ENCODE data around the gene SYNE1.

DNA sequence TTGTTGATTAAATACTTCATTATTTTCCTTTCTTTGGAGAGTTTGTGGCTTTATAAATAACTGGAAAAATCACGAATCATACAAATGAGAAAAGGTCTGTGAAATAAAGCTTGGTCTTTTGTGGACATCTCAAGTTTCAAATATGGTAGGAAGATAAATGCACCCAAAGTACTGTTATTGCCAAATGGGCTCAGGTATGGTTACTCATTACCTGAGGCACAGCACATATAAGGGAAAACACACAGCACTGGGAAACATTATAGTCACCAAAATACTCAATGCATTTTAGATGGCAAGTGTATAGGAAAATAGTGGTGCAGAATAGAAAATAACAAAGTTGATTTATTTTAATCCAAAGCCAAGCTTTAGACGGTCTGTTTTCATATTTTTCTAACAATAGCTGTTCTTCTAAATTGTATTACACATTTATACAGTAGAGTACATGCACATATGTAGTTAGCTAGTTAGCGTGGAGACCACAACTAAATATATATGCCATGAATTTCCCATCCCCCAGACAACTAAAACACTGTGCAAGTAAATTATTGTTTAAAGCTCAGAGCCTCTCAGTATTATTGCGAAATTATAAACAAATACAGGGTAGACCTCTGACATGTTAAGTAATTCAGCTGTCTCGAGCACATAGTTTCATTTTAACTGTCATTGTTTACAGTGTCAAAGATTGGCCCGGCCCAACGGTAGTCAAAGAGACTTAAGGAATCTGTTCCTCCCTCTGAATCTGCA, 336.0 kb downstream of the SYNE1 start:
- TF ChIP-seq, protein P1, sequence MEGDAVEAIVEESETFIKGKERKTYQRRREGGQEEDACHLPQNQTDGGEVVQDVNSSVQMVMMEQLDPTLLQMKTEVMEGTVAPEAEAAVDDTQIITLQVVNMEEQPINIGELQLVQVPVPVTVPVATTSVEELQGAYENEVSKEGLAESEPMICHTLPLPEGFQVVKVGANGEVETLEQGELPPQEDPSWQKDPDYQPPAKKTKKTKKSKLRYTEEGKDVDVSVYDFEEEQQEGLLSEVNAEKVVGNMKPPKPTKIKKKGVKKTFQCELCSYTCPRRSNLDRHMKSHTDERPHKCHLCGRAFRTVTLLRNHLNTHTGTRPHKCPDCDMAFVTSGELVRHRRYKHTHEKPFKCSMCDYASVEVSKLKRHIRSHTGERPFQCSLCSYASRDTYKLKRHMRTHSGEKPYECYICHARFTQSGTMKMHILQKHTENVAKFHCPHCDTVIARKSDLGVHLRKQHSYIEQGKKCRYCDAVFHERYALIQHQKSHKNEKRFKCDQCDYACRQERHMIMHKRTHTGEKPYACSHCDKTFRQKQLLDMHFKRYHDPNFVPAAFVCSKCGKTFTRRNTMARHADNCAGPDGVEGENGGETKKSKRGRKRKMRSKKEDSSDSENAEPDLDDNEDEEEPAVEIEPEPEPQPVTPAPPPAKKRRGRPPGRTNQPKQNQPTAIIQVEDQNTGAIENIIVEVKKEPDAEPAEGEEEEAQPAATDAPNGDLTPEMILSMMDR (IDR thresholded peaks at IDR 0.05) = no peak
- TF ChIP-seq POLR2A (IDR thresholded peaks at IDR 0.05) = no peak
